ENCODE results near the gene MARK1. TPM values are rescaled to one million over a fixed set of nuclear protein-coding genes. Genes with fewer than 3 reads are reported as not detected.

The MARK1 gene
- polyA plus RNA-seq, 3 donors: not detected

DNA sequence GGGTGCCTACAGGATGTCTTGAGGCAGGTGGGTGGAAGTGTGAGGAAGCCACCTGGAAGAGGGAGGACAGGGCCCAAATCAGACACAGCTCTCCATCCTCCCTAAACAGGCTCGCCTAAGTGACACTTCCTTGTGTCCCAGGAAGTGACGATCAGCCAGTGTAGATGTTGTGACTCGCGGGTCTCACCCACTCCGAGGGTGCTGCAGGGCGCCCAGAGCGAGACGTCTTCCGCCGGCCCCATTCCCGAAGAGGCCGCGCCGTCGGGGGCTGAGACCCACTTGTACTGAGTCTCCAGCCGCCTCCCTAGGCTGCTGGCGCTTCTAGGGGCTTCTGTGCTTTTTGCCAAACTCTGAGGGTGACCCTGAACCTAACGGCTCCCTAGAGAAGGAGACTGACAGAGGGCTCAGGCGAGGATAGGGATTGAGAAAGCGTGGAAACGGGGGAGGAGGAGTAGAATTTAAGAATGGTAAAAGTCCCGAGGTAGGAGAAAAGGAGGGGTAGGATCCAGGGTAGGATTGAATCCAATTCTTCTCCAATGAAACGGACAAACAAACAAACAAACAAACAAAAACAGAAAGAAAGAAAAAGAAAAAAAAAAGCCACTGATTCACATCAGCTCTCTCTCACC is 543 bp upstream of the MARK1 start:
- H3K9me3 ChIP-seq (replicated peaks in 1 of 2; ENCODE audit: control insufficient read depth in 1 of 2, insufficient read depth in 1 of 2, low read length in 2 of 2): peaks cover 0 to 11% of the 10 kb centered on the region in 2 donors
- no peaks in the 10 kb centered on the region for H4K20me1 ChIP-seq (ENCODE audit: insufficient read depth, low read length)
- H3K4me2 ChIP-seq (replicated peaks; ENCODE audit: extremely low read depth, low read length, poor library complexity, severe bottlenecking): peak overlapping the region; percentile 69
- intact Hi-C loops (cut with micrococcal nuclease): no loop called here
- peaks cover 59 to 72% (median 65%) of the 10 kb centered on the region in 3 donors for H3K27me3 Mint-ChIP-seq (ENCODE audit: low read depth in 3 of 3)
- no peak for DNase-seq
- peaks cover 8 to 17% of the 10 kb centered on the region in 2 donors for H3K4me1 ChIP-seq (ENCODE audit: control insufficient read depth in 1 of 2, insufficient read depth in 2 of 2, low read length in 2 of 2)
- no peaks in the 10 kb centered on the region for H3K79me2 ChIP-seq (ENCODE audit: insufficient read depth, low read length)
- H3K4me3 ChIP-seq (replicated peaks in 1 of 3; ENCODE audit: low read depth in 2 of 3, low read length in 3 of 3): peak overlapping the region in 1 of 3 experiments; percentile 66
- H3K9ac ChIP-seq (ENCODE audit: insufficient read depth, low read length, poor library complexity, severe bottlenecking): no peak overlapping the region
- peak overlapping the region; percentile 7 for H2AFZ ChIP-seq (ENCODE audit: insufficient read depth, low read depth, low read length, poor library complexity, severe bottlenecking)
- peaks cover 4 to 5% of the 10 kb centered on the region in 2 donors for H3K36me3 Mint-ChIP-seq
- 6% methylated on average over 18 of the region's 23 CpGs for WGBS (ENCODE audit: insufficient coverage)
- TF ChIP-seq, protein P1, sequence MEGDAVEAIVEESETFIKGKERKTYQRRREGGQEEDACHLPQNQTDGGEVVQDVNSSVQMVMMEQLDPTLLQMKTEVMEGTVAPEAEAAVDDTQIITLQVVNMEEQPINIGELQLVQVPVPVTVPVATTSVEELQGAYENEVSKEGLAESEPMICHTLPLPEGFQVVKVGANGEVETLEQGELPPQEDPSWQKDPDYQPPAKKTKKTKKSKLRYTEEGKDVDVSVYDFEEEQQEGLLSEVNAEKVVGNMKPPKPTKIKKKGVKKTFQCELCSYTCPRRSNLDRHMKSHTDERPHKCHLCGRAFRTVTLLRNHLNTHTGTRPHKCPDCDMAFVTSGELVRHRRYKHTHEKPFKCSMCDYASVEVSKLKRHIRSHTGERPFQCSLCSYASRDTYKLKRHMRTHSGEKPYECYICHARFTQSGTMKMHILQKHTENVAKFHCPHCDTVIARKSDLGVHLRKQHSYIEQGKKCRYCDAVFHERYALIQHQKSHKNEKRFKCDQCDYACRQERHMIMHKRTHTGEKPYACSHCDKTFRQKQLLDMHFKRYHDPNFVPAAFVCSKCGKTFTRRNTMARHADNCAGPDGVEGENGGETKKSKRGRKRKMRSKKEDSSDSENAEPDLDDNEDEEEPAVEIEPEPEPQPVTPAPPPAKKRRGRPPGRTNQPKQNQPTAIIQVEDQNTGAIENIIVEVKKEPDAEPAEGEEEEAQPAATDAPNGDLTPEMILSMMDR (IDR thresholded peaks at IDR 0.05): no peak
- H3K27ac Mint-ChIP-seq: no peak overlapping the region
- no peaks in the 10 kb centered on the region for H3K36me3 ChIP-seq (replicated peaks in 1 of 2; ENCODE audit: control insufficient read depth in 1 of 2, insufficient read depth in 2 of 2, low read length in 2 of 2)
- H3K9me3 Mint-ChIP-seq: peaks cover 0 to 10% (median 5%) of the 10 kb centered on the region in 7 donors
- peaks cover 73 to 86% of the 10 kb centered on the region in 2 donors for H3K27me3 ChIP-seq (ENCODE audit: control insufficient read depth in 2 of 2, insufficient read depth in 2 of 2, low read length in 2 of 2)
- peak overlapping the region; percentile 54 to 94 for H3K4me3 Mint-ChIP-seq
- no peak overlapping the region for H3K27ac ChIP-seq (ENCODE audit: low read depth in 1 of 2, low read length in 2 of 2)
- H3K4me1 Mint-ChIP-seq: peaks cover 14% of the 10 kb centered on the region

DNA sequence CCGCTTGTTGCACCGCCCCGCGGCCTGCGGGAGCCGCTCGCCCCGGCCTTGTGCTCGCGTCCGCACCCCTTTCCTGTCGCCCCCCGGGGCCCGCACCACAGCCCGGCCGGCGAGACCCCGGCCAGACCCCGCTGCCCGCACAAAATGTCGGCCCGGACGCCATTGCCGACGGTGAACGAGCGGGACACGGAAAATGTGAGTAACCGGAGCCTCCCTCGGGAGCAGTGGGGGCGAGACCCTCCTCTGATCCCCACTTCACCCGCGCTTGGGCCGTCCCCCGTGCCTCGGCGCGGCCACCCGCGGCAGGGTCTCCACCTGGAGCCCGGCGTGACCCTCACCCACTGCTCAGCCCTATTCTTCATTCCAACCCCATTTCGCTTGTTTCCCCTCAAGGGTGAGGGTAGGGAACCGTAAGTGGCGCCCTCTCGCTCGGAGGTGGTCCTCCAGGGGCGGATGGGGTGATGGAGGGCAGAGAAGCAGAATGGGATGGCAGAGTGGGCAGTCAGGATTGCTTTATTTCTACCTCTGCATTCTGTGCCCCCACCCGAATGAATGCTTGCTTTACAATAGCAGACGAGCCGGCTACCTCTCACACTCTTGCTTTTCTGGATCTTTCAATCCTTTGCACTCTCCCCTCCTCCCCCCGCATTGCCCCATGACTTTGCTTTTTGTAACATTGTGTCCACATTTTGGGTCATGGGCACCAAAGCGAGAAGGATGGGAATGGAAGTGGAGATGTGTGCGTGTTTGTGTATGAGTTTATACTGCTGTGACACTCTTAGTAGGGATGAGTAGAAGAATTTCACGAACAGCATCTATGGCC is 954 bp downstream of the MARK1 start:
- H3K4me3 ChIP-seq (replicated peaks in 1 of 3; ENCODE audit: low read depth in 2 of 3, low read length in 3 of 3): peak overlapping the region in 1 of 3 experiments; percentile 66
- 2% methylated on average over 34 of the region's 55 CpGs for WGBS (ENCODE audit: insufficient coverage)
- H3K9me3 Mint-ChIP-seq: peaks cover 0 to 10% (median 5%) of the 10 kb centered on the region in 7 donors
- H3K27ac Mint-ChIP-seq: no peak overlapping the region
- peaks cover 0 to 11% of the 10 kb centered on the region in 2 donors for H3K9me3 ChIP-seq (replicated peaks in 1 of 2; ENCODE audit: control insufficient read depth in 1 of 2, insufficient read depth in 1 of 2, low read length in 2 of 2)
- peak overlapping the region; percentile 25 for H3K9ac ChIP-seq (ENCODE audit: insufficient read depth, low read length, poor library complexity, severe bottlenecking)
- TF ChIP-seq, protein P1 (IDR thresholded peaks at IDR 0.05): no peak
- no peak for DNase-seq
- H3K27me3 ChIP-seq (ENCODE audit: control insufficient read depth in 2 of 2, insufficient read depth in 2 of 2, low read length in 2 of 2): peaks cover 73 to 85% of the 10 kb centered on the region in 2 donors
- H3K4me2 ChIP-seq (replicated peaks; ENCODE audit: extremely low read depth, low read length, poor library complexity, severe bottlenecking): peak overlapping the region; percentile 69
- peak overlapping the region; percentile 46 for H2AFZ ChIP-seq (ENCODE audit: insufficient read depth, low read depth, low read length, poor library complexity, severe bottlenecking)
- peaks cover 4 to 5% of the 10 kb centered on the region in 2 donors for H3K36me3 Mint-ChIP-seq
- no peaks in the 10 kb centered on the region for H3K36me3 ChIP-seq (replicated peaks in 1 of 2; ENCODE audit: control insufficient read depth in 1 of 2, insufficient read depth in 2 of 2, low read length in 2 of 2)
- no peaks in the 10 kb centered on the region for H4K20me1 ChIP-seq (ENCODE audit: insufficient read depth, low read length)
- H3K4me1 Mint-ChIP-seq: peaks cover 14% of the 10 kb centered on the region
- peaks cover 8 to 17% of the 10 kb centered on the region in 2 donors for H3K4me1 ChIP-seq (ENCODE audit: control insufficient read depth in 1 of 2, insufficient read depth in 2 of 2, low read length in 2 of 2)
- peak overlapping the region; percentile 47 to 77 for H3K4me3 Mint-ChIP-seq
- intact Hi-C loops (cut with micrococcal nuclease): no loop called here
- H3K27ac ChIP-seq (ENCODE audit: low read depth in 1 of 2, low read length in 2 of 2): no peak overlapping the region
- peaks cover 58 to 71% (median 65%) of the 10 kb centered on the region in 3 donors for H3K27me3 Mint-ChIP-seq (ENCODE audit: low read depth in 3 of 3)
- no peaks in the 10 kb centered on the region for H3K79me2 ChIP-seq (ENCODE audit: insufficient read depth, low read length)
